ENCODE results near the gene CYBB.

Gene CYBB

GRCh38 chrX:37840931-37841330 is 61.1 kb downstream of the CYBB start:
- DNase-seq (ENCODE audit: low read depth, low spot score): no peak

DNA sequence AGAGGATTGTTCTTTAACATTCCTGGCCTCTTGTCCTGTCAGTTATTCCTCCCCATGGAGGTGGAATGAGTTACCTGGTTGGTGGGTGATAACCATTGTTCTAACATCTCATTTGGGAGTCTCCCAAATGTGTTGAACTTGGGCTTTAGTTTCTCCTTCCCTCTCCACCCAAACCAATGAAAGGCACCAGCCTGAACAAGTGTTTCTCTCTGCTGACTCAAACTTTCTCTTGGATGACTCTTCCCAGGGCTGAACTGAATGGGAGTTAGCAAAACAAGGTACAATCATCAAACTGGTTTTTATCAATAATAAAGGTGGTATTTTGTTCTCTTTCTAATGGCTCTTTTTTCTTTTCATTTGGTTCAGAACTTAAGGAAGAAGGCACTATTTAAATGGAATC is 64.8 kb downstream of the CYBB start:
- no peak for DNase-seq (ENCODE audit: low read depth, low spot score)

DNA sequence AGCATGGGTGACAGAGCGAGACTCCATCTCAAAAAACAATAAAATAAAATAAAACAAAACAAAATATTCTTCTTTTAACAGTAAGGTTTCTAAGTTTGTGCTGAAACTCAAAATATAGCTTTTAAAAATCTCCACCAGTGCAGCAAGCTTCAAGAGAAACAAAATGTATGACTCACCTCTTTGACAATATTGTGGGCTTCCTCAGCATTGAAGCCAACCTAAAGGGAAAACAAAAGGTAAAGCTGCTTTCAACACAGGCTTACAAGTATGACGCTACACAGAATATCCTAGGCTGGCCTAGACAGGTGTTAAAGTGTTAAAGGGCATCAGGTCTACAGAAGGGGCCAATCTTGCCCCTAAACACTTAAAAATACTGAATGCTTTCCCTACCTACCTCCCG is 66.3 kb downstream of the CYBB start:
- no peak for DNase-seq (ENCODE audit: low read depth, low spot score)

GRCh38 chrX:37846558-37846933 is 66.7 kb downstream of the CYBB start:
- DNase-seq (ENCODE audit: low read depth, low spot score): no peak

- DNase-seq (ENCODE audit: low read depth, low spot score): peak; percentile 50
Measured at GRCh38 chrX:37846934-37847732, 67.3 kb downstream of the CYBB start, which contains the start of gene DYNLT3. Gene DYNLT3, minus strand, starts transcription at chrX:37847571. Its CDS starts 61 bp downstream, at chrX:37847510.

- DNase-seq (ENCODE audit: low read depth, low spot score): no peak
Measured at GRCh38 chrX:37847733-37848197, 67.9 kb downstream of the CYBB start.

DNA sequence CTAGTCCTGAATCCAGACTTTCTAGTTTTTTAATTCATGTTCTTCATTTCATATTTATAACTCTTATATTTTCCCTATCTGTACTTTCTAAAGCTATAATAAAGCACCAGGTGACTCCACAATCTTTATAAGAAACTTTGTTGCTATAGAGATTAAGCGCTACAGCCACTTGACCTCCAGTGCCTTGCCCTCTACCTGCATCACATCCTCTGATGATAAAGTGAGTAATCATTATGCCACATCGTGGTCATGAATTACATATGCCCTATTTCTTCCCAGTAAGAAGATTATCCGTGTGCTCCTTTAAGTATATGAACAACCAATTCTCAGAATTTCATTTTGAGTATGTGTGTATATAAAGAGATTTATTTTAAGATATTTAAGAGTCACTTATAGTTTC is 74.3 kb downstream of the CYBB start:
- no peak for DNase-seq (ENCODE audit: low read depth, low spot score)

DNA sequence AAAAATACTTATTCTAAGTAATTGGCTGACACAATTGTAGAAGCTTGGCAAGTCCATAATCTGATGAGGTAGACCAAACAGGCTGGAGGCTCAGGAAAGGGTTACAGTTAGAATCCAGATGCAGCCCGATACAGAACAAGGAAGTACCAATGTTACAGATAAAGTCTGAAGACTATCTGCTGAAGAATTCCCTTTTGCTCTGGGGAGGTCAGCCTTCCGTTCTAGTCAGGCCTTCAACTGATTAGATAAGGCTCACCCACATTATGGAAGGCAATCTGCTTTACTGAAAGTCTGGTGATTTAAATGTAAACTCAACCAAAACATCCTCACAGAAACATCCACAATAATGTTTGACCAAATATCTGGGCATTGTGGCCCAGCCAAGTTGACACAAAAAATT is 74.9 kb downstream of the CYBB start:
- no peak for DNase-seq (ENCODE audit: low read depth, low spot score)

GRCh38 chrX:37860721-37861120 is 80.9 kb downstream of the CYBB start:
- DNase-seq (ENCODE audit: low read depth, low spot score): no peak

DNA sequence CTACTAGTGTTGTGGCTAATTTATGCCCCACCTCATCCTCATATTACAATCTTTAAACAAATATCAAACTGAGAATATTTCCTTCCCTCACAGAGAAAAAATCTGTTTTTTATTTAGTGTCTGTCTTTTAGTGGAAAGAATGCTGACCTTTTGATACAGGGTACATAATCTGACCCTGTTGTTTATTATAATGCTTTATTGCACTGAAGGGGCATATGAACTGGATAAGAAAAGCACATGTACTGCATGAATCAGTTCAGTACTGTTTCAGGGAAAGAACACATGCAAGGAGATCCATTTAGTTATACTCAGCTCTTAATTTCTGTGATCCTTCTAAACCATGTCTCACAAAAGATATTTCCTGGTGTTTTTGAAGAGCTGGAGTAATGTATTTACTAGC is 83.0 kb downstream of the CYBB start:
- no peak for DNase-seq (ENCODE audit: low read depth, low spot score)

All from activated CD4-positive, CD25-positive, alpha-beta regulatory T cell treated with anti-CD3 and anti-CD28 coated beads, Interleukin-2, amount 50 U/mL, for 16 hours (primary cell).